T47D (cell line): ENCODE results near the gene PID1.

ENCODE experiments used
- DNase-seq, 2 experiments: peaks; one replicate each; pipeline versions ENCODE4 v3.0.0 to v3.0.0-alpha.2; 2011 to 2012; ENCODE audit warnings: low read depth in 1 of 2, low spot score in 1 of 2
- JUND ChIP-seq: IDR thresholded peaks from 2 replicates; pipeline ENCODE4 v1.6.1; 2012; ENCODE audit warnings: low read depth
- in situ Hi-C: cut with HindIII; loops from 2 replicates; pipeline ENCODE4 v1.10.0; 2016; ENCODE audit warnings: low sequenced_read_pairs, low pct_unique_long_range_greater_than_20kb

PID1 gene

GRCh38 chr2:229057976-229058553 lies 213.0 kb downstream of the PID1 start:
- TF ChIP-seq JUND = no peak
- DNase-seq = no peak
- in situ Hi-C loops = no loop called here

- in situ Hi-C loops = no loop called here
- no peak for TF ChIP-seq JUND
- DNase-seq = no peak
Measured at GRCh38 chr2:229054311-229054710, 216.8 kb downstream of the PID1 start.

DNA sequence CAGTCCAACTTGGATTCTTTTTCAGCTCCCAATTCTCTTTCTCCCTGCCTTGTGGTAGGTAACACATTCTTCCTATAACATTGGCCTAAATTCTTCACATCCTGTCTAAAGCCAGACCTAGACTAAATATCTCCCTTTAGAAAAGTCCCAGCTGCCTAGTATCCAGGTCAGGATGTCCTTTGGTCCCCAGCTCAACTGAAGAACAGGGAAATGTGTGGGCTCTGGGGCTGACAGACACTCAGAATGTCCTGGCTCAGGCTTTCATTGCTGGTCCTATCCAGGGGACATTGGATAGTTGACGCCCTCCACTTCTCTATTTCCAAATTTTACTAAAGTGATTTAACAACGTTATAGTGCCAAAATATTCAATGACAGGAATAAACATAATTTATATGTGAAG lies 219.3 kb downstream of the PID1 start:
- DNase-seq = no peak
- in situ Hi-C loops = no loop called here
- TF ChIP-seq JUND = no peak

GRCh38 chr2:229050133-229050532 lies 221.0 kb downstream of the PID1 start:
- in situ Hi-C loops = no loop called here
- no peak for DNase-seq
- TF ChIP-seq JUND = no peak

GRCh38 chr2:229048134-229048533 lies 223.0 kb downstream of the PID1 start:
- DNase-seq = no peak
- no peak for TF ChIP-seq JUND
- in situ Hi-C loops = no loop called here

GRCh38 chr2:229045671-229046070 lies 225.4 kb downstream of the PID1 start:
- TF ChIP-seq JUND = no peak
- in situ Hi-C loops = no loop called here
- DNase-seq = no peak

DNA sequence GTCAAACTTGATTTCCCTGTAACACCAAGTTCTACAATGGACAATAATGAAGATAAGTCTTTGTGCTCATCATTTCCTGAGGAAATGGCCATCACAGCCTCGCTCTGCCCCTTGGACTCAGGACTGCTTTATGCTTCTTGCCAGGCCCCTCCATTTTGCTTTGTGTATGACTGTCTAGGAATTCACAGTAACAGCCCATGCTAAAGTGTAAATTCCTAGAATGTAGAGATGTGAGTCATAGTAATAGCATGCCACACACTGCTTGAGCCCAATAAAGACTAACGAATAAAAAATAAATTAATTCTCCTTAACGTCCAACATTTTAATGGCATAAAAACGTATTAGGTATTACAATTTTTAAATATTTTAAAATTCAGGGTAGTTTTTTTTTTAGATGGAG lies 226.5 kb downstream of the PID1 start:
- in situ Hi-C loops = no loop called here
- TF ChIP-seq JUND = no peak
- no peak for DNase-seq

- in situ Hi-C loops = no loop called here
- no peak for DNase-seq
- no peak for TF ChIP-seq JUND
Measured at GRCh38 chr2:229043681-229044080, 227.4 kb downstream of the PID1 start.

DNA sequence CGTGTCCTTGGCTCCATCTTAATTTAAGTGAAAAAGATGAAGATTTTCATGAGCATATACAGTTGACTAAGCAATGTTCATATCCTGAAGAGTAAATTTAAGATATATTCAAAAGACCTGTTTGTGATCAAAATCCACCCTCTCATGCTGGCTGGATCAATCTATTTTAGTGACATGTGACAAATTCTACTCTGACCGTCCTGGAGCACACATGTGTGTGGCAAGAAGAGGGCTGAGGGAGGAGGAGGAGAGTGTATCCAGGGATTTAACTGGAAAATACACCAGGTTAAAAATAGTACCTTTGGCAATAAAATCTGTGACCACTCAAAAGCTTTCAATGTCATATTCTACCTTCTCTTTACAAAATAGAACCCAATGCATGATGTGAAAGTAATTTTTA lies 228.7 kb downstream of the PID1 start:
- in situ Hi-C loops = no loop called here
- no peak for DNase-seq

DNA sequence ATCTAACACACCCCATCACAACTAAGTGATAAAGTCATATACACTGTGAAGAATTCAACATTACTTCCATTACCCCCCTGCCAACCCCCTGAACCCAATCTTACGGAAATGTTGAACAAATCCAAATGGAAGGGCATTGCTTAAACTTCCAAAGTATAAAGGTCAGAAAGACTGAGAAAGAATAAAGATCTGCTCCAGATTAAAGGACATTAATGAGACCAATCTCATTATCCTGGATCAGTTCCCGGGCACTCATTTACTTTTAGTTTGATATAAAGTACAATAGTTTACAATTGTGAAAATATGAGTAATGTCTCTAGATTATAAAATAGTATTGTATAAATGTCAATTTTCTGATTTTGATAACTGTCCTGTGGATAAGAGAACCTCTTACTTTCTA lies 229.4 kb downstream of the PID1 start:
- no peak for DNase-seq

More for the DNA sequence above, 228.7 kb downstream of the PID1 start:
- TF ChIP-seq JUND = no peak

GRCh38 chr2:229037621-229038020 lies 233.5 kb downstream of the PID1 start:
- DNase-seq = no peak
- TF ChIP-seq JUND = no peak
- in situ Hi-C loops = no loop called here

More for the DNA sequence above, 229.4 kb downstream of the PID1 start:
- no peak for TF ChIP-seq JUND
- in situ Hi-C loops = no loop called here

DNA sequence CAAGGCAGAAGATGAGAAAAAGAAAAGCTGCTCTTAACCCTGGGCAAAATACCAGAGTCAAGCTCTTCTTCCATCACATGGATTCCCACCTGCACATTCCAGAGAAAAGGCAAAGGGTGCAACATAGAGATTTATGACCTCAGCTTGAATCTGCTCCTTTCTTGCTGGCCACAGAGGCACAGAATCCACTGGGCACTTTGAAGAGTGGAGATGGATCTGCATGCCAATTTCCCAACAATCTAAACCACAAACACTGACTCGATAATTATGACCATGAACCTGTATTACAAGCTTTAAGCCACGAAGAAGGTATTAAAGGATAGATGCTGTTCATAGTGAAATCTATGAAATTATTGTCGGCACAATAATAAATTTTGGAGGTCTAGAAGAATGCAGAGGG lies 237.3 kb downstream of the PID1 start:
- in situ Hi-C loops = no loop called here
- no peak for TF ChIP-seq JUND
- no peak for DNase-seq

GRCh38 chr2:229032608-229033234 lies 238.4 kb downstream of the PID1 start:
- no peak for TF ChIP-seq JUND
- no peak for DNase-seq
- in situ Hi-C loops = no loop called here
